KG1 (cell line): ENCODE measurements around the gene GRK5.

ENCODE experiments used
- DNase-seq: peaks from one replicate; lab custom pipeline; 2025; lab: John Stamatoyannopoulos, UW

Gene GRK5

GRCh38 chr10:119481781-119482426 is 274.5 kb downstream of the GRK5 start:
- no peak for DNase-seq

GRCh38 chr10:119483001-119483400 is 275.6 kb downstream of the GRK5 start:
- DNase-seq, result no peak

GRCh38 chr10:119483839-119484238 is 276.5 kb downstream of the GRK5 start:
- no peak for DNase-seq

GRCh38 chr10:119488675-119489074 is 281.3 kb downstream of the GRK5 start:
- no peak for DNase-seq

GRCh38 chr10:119489991-119490326 is 282.6 kb downstream of the GRK5 start:
- DNase-seq, result no peak

- no peak for DNase-seq
Measured at GRCh38 chr10:119491966-119492757, 284.8 kb downstream of the GRK5 start.

- no peak for DNase-seq
Measured at GRCh38 chr10:119493155-119493554, 285.8 kb downstream of the GRK5 start.

- no peak for DNase-seq
Measured at GRCh38 chr10:119494236-119495020, 287.1 kb downstream of the GRK5 start.

GRCh38 chr10:119495021-119495505 is 287.7 kb downstream of the GRK5 start:
- no peak for DNase-seq

GRCh38 chr10:119495545-119495944 is 288.2 kb downstream of the GRK5 start:
- no peak for DNase-seq

GRCh38 chr10:119496273-119496672 is 288.9 kb downstream of the GRK5 start:
- DNase-seq, result no peak

- DNase-seq, result no peak
Measured at GRCh38 chr10:119497243-119497642, 289.9 kb downstream of the GRK5 start.

GRCh38 chr10:119498889-119499676 is 291.7 kb downstream of the GRK5 start:
- DNase-seq, result no peak

- DNase-seq, result no peak
Measured at GRCh38 chr10:119499677-119500002, 292.3 kb downstream of the GRK5 start.

- no peak for DNase-seq
Measured at GRCh38 chr10:119500123-119500795, 292.9 kb downstream of the GRK5 start.

- no peak for DNase-seq
Measured at GRCh38 chr10:119500821-119501220, 293.4 kb downstream of the GRK5 start.

GRCh38 chr10:119501690-119502089 is 294.3 kb downstream of the GRK5 start:
- DNase-seq, result no peak

- peak; percentile 23 for DNase-seq
Measured at GRCh38 chr10:119502209-119502608, 294.8 kb downstream of the GRK5 start.

GRCh38 chr10:119502618-119503155 is 295.3 kb downstream of the GRK5 start:
- no peak for DNase-seq

- DNase-seq, result no peak
Measured at GRCh38 chr10:119503821-119504220, 296.4 kb downstream of the GRK5 start.

- no peak for DNase-seq
Measured at GRCh38 chr10:119504651-119505050, 297.3 kb downstream of the GRK5 start.
